BJ (cell line): ENCODE data around the gene MRPL36. TPM values are rescaled to one million over a fixed set of nuclear protein-coding genes. Genes with fewer than 3 reads are reported as not detected.

Source experiments
- CTCF ChIA-PET: fragments of 350-600 bp; formaldehyde crosslinking; extraction: SDS; loops from one replicate; lab custom pipeline; 2021; ENCODE audit warnings: antibody characterized with exemption, inconsistent platforms; lab: Yijun Ruan, JAX
- POLR2A ChIA-PET: fragments of 300-600 bp; sonication (Branson Sonifier 250); formaldehyde crosslinking; extraction: SDS; loops from one replicate; lab custom pipeline; 2021; ENCODE audit warnings: antibody characterized with exemption; lab: Charles Lee
- DNase-seq: peaks from one replicate; pipeline ENCODE4 v3.0.0-alpha.2; 2011; ENCODE audit warnings: low read depth
- H3K27me3 ChIP-seq: 2 replicates; pipeline ENCODE4 v1.6.0; 2011; ENCODE audit warnings: low read length; ENCODE audit not compliant: control insufficient read depth, insufficient read depth
- H3K36me3 ChIP-seq: 2 replicates; pipeline ENCODE4 v1.5.1; 2011; ENCODE audit warnings: low read length; ENCODE audit not compliant: control insufficient read depth, insufficient read depth
- H3K4me3 ChIP-seq: 2 replicates; pipeline ENCODE4 v1.5.1; 2011; ENCODE audit warnings: low read depth, mild to moderate bottlenecking, control low read depth, low read length
- polyA plus RNA-seq: library from polyadenylated mRNA; depleted of rRNA; stranded (reverse); fragments of >200 nt; gene quantifications from 2 replicates; pipeline ENCODE4 v1.2.3, GENCODE V29; 2011
- TF ChIP-seq, protein P1 (sequence below): IDR thresholded peaks from 2 replicates; pipeline ENCODE4 v1.5.1; 2011; ENCODE audit warnings: low read depth, mild to moderate bottlenecking, control low read depth, inconsistent platforms, low read length, moderate library complexity; ENCODE audit not compliant: insufficient read depth

The MRPL36 gene
- polyA plus RNA-seq, 1 experiment = 67.9 TPM

DNA sequence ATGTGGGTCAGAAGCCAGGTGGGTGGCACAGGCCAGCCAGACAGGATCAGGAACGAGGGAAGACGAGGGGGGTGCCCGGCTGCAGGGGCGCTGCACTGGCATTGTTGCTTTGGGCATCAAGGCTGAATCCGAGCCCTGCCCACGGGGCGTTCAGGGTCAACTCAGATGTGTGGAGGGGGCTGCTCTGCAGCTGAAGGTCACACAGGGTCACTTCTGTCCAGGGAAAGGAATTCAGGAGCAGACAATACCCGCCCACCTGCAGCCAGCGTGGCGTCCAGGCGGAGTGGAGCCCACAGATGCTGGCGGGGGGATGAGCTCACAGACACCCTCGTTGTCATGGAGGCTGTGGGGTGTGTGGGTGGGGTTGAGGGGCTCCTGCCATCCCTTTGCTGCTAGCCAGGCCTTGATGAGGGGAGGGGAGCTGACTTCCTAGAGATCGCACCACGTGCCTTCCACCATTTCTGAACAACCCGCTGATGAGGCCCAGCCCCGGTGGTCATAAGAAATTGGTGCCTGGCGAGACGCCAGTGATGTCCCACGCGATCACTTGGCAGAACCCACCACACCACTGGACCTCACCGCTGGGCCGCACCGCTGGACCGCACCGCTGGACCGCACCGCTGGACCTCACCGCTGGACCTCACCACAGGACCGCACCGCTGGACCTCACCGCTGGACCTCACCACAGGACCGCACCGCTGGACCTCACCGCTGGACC lies 31.2 kb downstream of the MRPL36 start:
- CTCF ChIA-PET = no interaction called here

GRCh38 chr5:1767524-1768282 lies 31.9 kb downstream of the MRPL36 start:
- ChIA-PET POLR2A (no interaction called here), CTCF (no interaction called here)
- Histone ChIP-seq H3K4me3 (no peak overlapping the region), H3K36me3 (no peaks in the 10 kb centered on the region), H3K27me3 (peaks cover 10% of the 10 kb centered on the region)
- DNase-seq = no peak
- TF ChIP-seq, protein P1, sequence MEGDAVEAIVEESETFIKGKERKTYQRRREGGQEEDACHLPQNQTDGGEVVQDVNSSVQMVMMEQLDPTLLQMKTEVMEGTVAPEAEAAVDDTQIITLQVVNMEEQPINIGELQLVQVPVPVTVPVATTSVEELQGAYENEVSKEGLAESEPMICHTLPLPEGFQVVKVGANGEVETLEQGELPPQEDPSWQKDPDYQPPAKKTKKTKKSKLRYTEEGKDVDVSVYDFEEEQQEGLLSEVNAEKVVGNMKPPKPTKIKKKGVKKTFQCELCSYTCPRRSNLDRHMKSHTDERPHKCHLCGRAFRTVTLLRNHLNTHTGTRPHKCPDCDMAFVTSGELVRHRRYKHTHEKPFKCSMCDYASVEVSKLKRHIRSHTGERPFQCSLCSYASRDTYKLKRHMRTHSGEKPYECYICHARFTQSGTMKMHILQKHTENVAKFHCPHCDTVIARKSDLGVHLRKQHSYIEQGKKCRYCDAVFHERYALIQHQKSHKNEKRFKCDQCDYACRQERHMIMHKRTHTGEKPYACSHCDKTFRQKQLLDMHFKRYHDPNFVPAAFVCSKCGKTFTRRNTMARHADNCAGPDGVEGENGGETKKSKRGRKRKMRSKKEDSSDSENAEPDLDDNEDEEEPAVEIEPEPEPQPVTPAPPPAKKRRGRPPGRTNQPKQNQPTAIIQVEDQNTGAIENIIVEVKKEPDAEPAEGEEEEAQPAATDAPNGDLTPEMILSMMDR = no peak

More for the DNA sequence above, 31.2 kb downstream of the MRPL36 start:
- Histone ChIP-seq H3K36me3 (no peaks in the 10 kb centered on the region), H3K27me3 (peaks cover 12% of the 10 kb centered on the region), H3K4me3 (no peak overlapping the region)
- POLR2A ChIA-PET = no interaction called here
- no peak for DNase-seq
- TF ChIP-seq, protein P1 = no peak

GRCh38 chr5:1765880-1766235 lies 33.8 kb downstream of the MRPL36 start:
- ChIA-PET POLR2A (no interaction called here), CTCF (interaction anchor here (2.9 kb wide), 1 partner anchor 8 kb away, joined by 24 read pairs; no protein-coding TSS in a partner anchor)
- DNase-seq = no peak
- TF ChIP-seq, protein P1 = no peak
- Histone ChIP-seq H3K36me3 (no peaks in the 10 kb centered on the region), H3K27me3 (peaks cover 5% of the 10 kb centered on the region), H3K4me3 (no peak overlapping the region)

DNA sequence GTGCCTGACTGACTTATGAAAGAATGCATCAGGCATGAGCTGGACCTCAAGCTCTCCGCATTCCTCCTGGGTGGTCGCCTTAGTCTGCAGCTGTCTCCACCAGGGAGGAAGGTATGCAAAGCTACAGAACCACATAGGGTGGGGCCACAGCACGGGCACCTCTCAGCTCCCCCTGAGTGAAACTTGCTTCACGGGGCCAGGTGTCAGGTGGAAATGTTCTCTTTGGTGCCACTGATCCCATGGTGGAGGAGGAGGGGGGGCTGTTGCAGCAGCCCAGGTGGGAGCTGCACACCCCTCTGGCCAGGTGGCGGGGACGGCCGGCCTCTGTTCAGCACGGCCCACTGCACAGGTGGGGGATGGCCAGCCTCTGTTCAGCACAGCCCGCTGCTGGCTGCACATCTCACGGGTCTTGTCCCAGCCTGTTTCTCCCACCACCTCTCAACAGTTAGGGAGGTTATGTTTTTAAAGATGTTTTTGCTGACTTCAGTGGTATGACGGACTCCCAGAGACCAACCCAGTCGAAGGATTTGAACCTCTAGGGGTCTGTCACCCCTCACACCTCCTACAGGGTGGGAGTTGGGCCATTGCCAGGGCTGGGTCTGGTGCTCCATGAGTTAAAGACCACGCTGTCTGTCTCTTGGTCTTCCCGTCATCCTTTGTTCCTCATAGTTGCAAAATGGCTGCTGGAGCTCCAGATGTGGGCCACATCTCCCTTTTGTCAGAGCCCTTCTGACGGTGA lies 34.3 kb downstream of the MRPL36 start:
- DNase-seq = no peak
- TF ChIP-seq, protein P1 = no peak
- POLR2A ChIA-PET = no interaction called here
- CTCF ChIA-PET = interaction anchor here (1.4 to 3.7 kb wide), 6 partner anchors 8 to 274 kb away, joined by 3 to 47 read pairs (median 15); no protein-coding TSS in a partner anchor
- Histone ChIP-seq H3K4me3 (no peak overlapping the region), H3K36me3 (no peaks in the 10 kb centered on the region), H3K27me3 (peaks cover 5% of the 10 kb centered on the region)
